ENCODE results near the gene RXRA.
"Not testable (repeated sequence)": the region's sequence is repeated elsewhere in the genome, so short reads cannot be mapped to it uniquely, and the experiment has no call there.

RXRA gene

GRCh38 chr9:134308639-134309220 is 17.5 kb upstream of the RXRA start:
- not testable (repeated sequence) for DNase-seq (ENCODE audit: low spot score)

DNA sequence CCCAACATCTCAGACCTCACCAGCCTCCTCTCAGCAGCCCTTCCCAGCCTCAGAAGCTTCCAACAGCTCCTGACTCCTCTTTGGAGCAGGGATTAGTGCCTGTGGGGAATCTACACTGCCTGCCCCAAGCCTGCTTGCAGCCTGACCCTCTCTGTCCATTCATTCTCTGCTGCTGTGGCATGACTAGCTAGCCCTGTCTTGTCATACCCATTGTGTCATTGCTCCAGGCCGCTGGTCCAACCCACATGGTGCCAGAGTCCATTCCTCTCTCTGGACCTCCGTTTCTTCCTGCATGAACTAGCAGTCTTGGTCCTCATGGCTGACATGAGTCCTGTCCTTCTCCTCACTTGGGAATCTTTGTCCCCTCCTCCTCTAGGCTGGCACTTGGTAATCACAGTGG is 12.8 kb upstream of the RXRA start:
- DNase-seq (ENCODE audit: low spot score): no peak

GRCh38 chr9:134314039-134314949 is 12.0 kb upstream of the RXRA start:
- no peak for DNase-seq (ENCODE audit: low spot score)

DNA sequence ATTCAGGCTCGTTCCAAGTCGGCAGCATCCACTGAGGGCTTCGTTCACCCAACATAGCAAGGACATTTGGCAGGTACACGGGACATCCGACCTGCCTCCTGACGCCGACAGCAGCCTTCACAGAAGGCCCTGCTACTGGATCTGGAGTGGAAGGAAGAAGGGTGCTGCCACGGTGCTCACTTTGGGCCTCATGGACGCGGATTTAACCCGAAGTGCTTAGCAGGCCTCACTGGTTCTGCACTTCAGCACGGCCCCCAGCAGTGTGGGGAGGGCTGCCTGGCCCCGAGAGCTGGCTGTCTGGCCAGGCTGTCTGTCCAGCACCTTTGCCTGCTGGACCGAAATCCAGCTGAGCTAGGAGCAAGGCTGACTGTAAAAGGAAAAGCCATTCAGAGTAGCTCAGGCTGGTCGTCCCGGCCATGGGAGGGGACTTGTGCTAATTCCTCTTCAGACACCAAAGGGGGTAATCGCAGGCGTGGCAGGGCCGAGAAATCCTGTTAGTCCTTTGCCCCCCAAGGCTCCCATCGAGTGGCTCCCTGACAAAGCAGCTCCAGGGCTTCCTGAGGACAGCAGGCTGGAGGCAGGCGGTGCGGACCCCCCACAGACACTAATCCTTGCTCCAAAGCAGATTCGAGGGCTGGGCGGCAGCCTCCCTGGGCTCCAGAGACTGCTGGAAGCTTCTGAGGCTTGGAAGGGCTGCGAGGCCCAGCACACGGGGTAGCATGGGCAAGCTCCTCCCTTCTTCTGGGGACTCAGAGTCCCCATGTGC is 11.1 kb upstream of the RXRA start:
- no peak for DNase-seq (ENCODE audit: low spot score)

DNA sequence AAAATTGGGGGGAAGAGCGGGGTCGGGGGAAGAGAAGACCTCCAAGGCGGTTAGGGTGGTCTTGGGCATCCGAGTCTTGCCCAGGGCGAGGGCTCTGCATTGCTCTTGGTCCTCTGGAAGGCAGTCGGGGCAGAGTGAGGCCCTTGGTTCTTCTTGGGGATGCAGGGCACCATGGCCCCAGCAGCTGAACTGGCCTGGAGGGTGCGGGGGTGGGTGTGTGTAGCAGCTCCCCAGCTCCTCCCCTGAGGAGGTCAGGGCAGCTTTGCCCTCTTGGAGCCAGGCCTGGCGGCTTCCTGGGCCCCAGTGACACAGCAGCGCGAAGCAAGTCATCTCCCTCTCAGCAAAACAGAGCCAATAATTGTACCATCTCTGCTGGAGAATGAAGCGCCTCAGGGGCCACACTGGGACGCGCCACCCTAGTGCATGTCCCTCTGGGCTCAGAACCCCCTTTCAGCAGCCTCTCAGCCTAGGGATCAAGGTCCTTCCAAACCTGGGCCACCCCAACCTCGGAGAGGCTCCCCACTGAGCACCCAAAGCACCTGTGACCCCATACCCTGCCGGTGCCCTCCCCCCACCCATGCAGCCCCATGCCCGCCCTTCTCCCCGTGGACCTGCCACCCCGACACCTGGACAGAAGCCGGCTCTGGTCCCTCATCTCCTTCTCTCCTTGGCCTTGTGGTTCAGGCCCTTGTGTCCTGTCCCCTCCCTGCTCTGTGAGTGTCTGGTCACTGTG is 10.4 kb upstream of the RXRA start:
- DNase-seq (ENCODE audit: low spot score): no peak

GRCh38 chr9:134316449-134317160 is 9.7 kb upstream of the RXRA start:
- no peak for DNase-seq (ENCODE audit: low spot score)

- DNase-seq (ENCODE audit: low spot score): no peak
Measured at GRCh38 chr9:134317400-134317789, 8.9 kb upstream of the RXRA start.

GRCh38 chr9:134317790-134318414 is 8.4 kb upstream of the RXRA start:
- DNase-seq (ENCODE audit: low spot score): no peak

GRCh38 chr9:134318481-134318891 is 7.8 kb upstream of the RXRA start:
- DNase-seq (ENCODE audit: low spot score): no peak

- no peak for DNase-seq (ENCODE audit: low spot score)
Measured at GRCh38 chr9:134318941-134319305, 7.3 kb upstream of the RXRA start.

DNA sequence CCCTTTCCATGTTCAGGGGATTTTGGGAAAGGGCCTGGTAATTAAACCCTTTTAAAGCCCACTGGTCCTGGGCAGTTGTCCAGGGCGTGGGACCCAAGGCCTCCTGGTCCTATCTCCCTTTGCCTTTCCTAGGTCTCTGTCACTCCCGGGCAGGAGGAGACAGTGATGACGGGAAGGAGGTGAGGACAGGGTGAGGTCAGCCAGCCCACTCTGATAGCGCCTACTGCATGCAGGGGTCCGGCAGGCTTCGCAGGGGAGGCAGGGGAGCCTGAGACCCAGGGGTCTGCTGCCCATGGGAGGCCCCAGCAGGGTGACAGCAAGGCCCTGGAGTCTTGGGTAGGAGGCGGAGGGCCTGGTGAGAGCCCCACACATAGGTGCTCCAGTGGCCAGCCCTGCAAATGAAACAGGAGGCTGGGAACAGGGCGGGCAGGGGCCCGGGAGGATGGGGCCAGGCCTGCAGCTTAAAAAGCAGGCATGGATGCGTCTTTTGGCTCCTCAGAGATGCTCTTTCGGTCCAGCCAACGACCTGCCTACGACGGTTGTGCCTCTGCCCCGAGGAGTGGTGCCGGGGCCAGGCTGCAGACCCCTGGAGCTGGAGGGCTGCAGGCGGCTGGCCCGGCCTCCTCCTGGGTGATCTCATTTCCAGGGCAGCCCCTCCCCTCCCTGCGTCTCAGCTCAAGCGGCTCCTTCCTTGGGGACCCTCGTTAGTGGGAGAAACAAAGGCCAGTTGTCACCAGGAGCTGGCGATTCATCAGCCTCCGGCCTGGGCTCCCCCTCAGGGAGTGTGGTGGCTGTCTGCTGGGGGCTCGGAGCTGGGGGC is 6.7 kb upstream of the RXRA start:
- DNase-seq (ENCODE audit: low spot score): no peak

DNA sequence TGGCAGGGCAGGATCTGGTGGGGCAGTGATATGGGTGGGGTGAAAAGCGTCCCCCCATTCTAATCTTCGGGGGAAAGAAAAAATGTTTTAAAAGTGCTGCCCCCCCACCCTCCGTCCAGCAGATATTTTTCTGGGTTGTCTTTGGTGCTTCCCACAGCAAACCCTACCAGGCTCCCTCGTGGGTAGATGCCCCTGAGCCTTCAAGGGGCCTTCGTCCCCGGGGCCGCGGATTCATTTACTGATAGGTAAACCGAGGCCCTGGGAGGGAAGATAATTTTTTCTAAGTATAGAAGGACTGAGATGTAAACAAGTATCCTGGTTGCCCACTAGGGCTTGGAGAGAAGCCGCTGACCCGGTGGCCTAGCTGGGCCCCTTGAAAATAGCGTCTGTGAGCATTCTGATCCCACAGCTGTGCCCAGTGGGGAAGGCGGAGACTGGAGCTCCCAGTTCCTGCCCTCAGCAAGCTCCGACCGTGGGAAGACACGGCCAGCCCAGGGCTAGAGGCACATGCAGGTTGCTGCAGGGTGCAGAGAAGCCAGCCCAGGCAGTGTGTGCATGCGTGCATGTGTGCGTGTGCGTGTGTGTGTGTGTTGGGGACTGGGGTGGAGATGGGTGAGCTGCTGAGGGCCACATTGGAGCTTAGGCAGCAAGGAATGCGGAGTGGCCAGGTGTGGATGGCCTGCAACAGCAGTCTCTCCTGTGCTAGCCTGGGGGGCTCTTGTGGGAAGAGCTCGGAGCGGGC is 6.0 kb upstream of the RXRA start:
- DNase-seq (ENCODE audit: low spot score): no peak

- DNase-seq (ENCODE audit: low spot score): no peak
Measured at GRCh38 chr9:134320868-134321471, 5.3 kb upstream of the RXRA start.

GRCh38 chr9:134321531-134321930 is 4.7 kb upstream of the RXRA start:
- DNase-seq (ENCODE audit: low spot score): no peak

- no peak for DNase-seq (ENCODE audit: low spot score)
Measured at GRCh38 chr9:134321946-134322741, 4.1 kb upstream of the RXRA start.

- no peak for DNase-seq (ENCODE audit: low spot score)
Measured at GRCh38 chr9:134322781-134323241, 3.4 kb upstream of the RXRA start.

GRCh38 chr9:134323741-134324358 is 2.4 kb upstream of the RXRA start:
- DNase-seq (ENCODE audit: low spot score): peak; percentile 58

All from pons (tissue), 1 donor.